Left renal pelvis (tissue), 4 donors: ENCODE measurements around the gene MMP23B. TPM values are rescaled to one million over a fixed set of nuclear protein-coding genes. Genes with fewer than 3 reads are reported as not detected.

Source experiments
- DNase-seq, 4 donors: peaks; one replicate each; pipeline ENCODE4 v3.0.0-alpha.2; 2013; ENCODE audit warnings: low read depth in 4 of 4, low spot score in 3 of 4
- polyA plus RNA-seq, 4 donors: library from polyadenylated mRNA; unstranded; fragments of 120-200 nt; gene quantifications; one replicate each; pipeline ENCODE4 v1.2.1, GENCODE V29; 2013; ENCODE audit not compliant: insufficient read length in 4 of 4

The MMP23B gene
- polyA plus RNA-seq, 4 donors: 16.5 to 52.1 (median 24.5) TPM

- no peak for DNase-seq
Measured at GRCh38 chr1:1618396-1619068, 13.4 kb upstream of the MMP23B start.

- DNase-seq: no peak
Measured at GRCh38 chr1:1619917-1620361, 12.0 kb upstream of the MMP23B start.

GRCh38 chr1:1620433-1621139 is 11.4 kb upstream of the MMP23B start:
- no peak for DNase-seq

GRCh38 chr1:1621173-1622009 is 10.6 kb upstream of the MMP23B start:
- no peak for DNase-seq

- no peak for DNase-seq
Measured at GRCh38 chr1:1622010-1622787, 9.8 kb upstream of the MMP23B start.

- DNase-seq: no peak
Measured at GRCh38 chr1:1622788-1623094, 9.2 kb upstream of the MMP23B start.

GRCh38 chr1:1623181-1623630 is 8.8 kb upstream of the MMP23B start:
- no peak for DNase-seq

- no peak for DNase-seq
Measured at GRCh38 chr1:1623631-1624442, 8.1 kb upstream of the MMP23B start.

GRCh38 chr1:1624443-1625403 is 7.2 kb upstream of the MMP23B start:
- DNase-seq: no peak

- no peak for DNase-seq
Measured at GRCh38 chr1:1625404-1625775, 6.6 kb upstream of the MMP23B start.

- no peak for DNase-seq
Measured at GRCh38 chr1:1625824-1626206, 6.2 kb upstream of the MMP23B start.

- no peak for DNase-seq
Measured at GRCh38 chr1:1626207-1627141, 5.5 kb upstream of the MMP23B start.

GRCh38 chr1:1627261-1627828 is 4.6 kb upstream of the MMP23B start:
- DNase-seq: no peak

GRCh38 chr1:1627829-1628753 is 3.9 kb upstream of the MMP23B start:
- no peak for DNase-seq

GRCh38 chr1:1628754-1629429 is 3.1 kb upstream of the MMP23B start:
- no peak for DNase-seq
